PC-9 (cell line): Measurements from ENCODE around the gene MYB. TPM values are rescaled to one million over a fixed set of nuclear protein-coding genes. Genes with fewer than 3 reads are reported as not detected.
"Not testable (repeated sequence)": the region's sequence is repeated elsewhere in the genome, so short reads cannot be mapped to it uniquely, and the experiment has no call there.

Source experiments
- BruUV-seq: library from RNA; stranded (reverse); fragments of 400-500 nt; replicated peaks from 2 replicates; lab custom pipeline; 2021; lab: Mats Ljungman, UMichigan
- CTCF ChIA-PET: fragments of 300-600 bp; sonication (Branson Sonifier 250); formaldehyde crosslinking; loops from one replicate; lab custom pipeline; 2022; ENCODE audit warnings: antibody characterized with exemption; lab: Charles Lee
- POLR2A ChIA-PET: fragments of 300-600 bp; sonication (Branson Sonifier 250); formaldehyde crosslinking; loops from one replicate; lab custom pipeline; 2022; ENCODE audit warnings: antibody characterized with exemption; ENCODE audit not compliant: unreplicated experiment; lab: Charles Lee
- DNase-seq, 2 experiments: peaks; one replicate each; pipeline versions ENCODE4 v3.0.0 to v3.0.0-alpha.2; 2015 to 2022; ENCODE audit warnings: mixed read lengths in 1 of 2
- H2AFZ ChIP-seq: fragments of 200-600 bp; sonication (generic); 2 replicates; pipeline ENCODE4 v1.8.1; 2017; ENCODE audit warnings: antibody characterized with exemption
- H3F3A ChIP-seq: fragments of 200-600 bp; sonication (generic); 2 replicates; pipeline ENCODE4 v1.8.1; 2017; ENCODE audit warnings: antibody characterized with exemption, mild to moderate bottlenecking, low read depth; ENCODE audit not compliant: insufficient read depth
- H3K27ac ChIP-seq: fragments of 200-600 bp; sonication (generic); 2 replicates; pipeline ENCODE4 v1.6.1; 2016; ENCODE audit warnings: mixed run types
- H3K27me3 ChIP-seq: fragments of 200-600 bp; sonication (generic); 2 replicates; pipeline ENCODE4 v1.6.1; 2016; ENCODE audit warnings: low read depth, mixed run types; ENCODE audit not compliant: insufficient read depth
- H3K36me3 ChIP-seq: fragments of 200-600 bp; sonication (generic); 2 replicates; pipeline ENCODE4 v1.6.1; 2016; ENCODE audit warnings: low read depth, mixed run types
- H3K4me1 ChIP-seq: fragments of 200-600 bp; sonication (generic); replicated peaks from 2 replicates; pipeline ENCODE4 v1.6.1; 2016; ENCODE audit warnings: mixed run types; ENCODE audit not compliant: insufficient read depth
- H3K4me2 ChIP-seq: fragments of 200-600 bp; sonication (generic); 2 replicates; pipeline ENCODE4 v1.6.1; 2017; ENCODE audit warnings: mixed run types
- H3K4me3 ChIP-seq: fragments of 200-600 bp; sonication (generic); 2 replicates; pipeline ENCODE4 v1.6.1; 2016; ENCODE audit warnings: mixed run types
- H3K79me2 ChIP-seq: fragments of 200-600 bp; sonication (generic); 2 replicates; pipeline ENCODE4 v1.6.1; 2017; ENCODE audit warnings: low read depth, mixed run types
- H3K9me2 ChIP-seq: fragments of 200-600 bp; sonication (generic); 2 replicates; pipeline ENCODE4 v1.8.1; 2017; ENCODE audit warnings: mild to moderate bottlenecking; ENCODE audit not compliant: insufficient read depth
- H3K9me3 ChIP-seq: fragments of 200-600 bp; sonication (generic); 2 replicates; pipeline ENCODE4 v1.8.1; 2016; ENCODE audit warnings: low read depth; ENCODE audit not compliant: insufficient read depth
- H4K20me1 ChIP-seq: fragments of 200-600 bp; sonication (generic); 2 replicates; pipeline ENCODE4 v1.8.1; 2017; ENCODE audit not compliant: insufficient read depth
- EZH2 ChIP-seq: fragments of 200-600 bp; sonication (generic); IDR thresholded peaks from 2 replicates; pipeline ENCODE4 v1.8.0; 2017; ENCODE audit warnings: antibody characterized with exemption, low read depth
- intact Hi-C: fragments of 100-400 bp; cut with micrococcal nuclease; formaldehyde crosslinking; loops from one replicate; pipeline ENCODE4 v1.10.0; 2022; ENCODE audit not compliant: unreplicated experiment
- total RNA-seq: library from RNA; stranded (reverse); gene quantifications from 2 replicates; pipeline ENCODE4 v1.2.3, GENCODE V29; 2021
- TF ChIP-seq, protein P1 (sequence below): fragments of 200-600 bp; sonication (generic); conservative IDR thresholded peaks from 2 replicates; pipeline ENCODE4 v1.6.1; 2017; ENCODE audit warnings: mixed run types, antibody characterized with exemption, mild to moderate bottlenecking, moderate library complexity

The MYB gene
- total RNA-seq, 1 experiment from 2014 or later = 1.8 TPM

- Histone ChIP-seq H3K9me3 (no peaks in the 10 kb centered on the region), H3K27me3 (no peaks in the 10 kb centered on the region), H3F3A (no peaks in the 10 kb centered on the region), H3K9me2 (no peaks in the 10 kb centered on the region; the same call in 1 of the 2 replicates), H2AFZ (no peak overlapping the region), H3K4me2 (no peak overlapping the region), H3K79me2 (no peaks in the 10 kb centered on the region), H3K27ac (no peak overlapping the region), H3K4me1 (no peaks in the 10 kb centered on the region), H4K20me1 (no peaks in the 10 kb centered on the region), H3K4me3 (no peak overlapping the region), H3K36me3 (no peaks in the 10 kb centered on the region)
- ChIA-PET CTCF (interaction anchor here (0.5 to 0.7 kb wide), 3 partner anchors 19 to 1028 kb away, joined by 3 to 4 read pairs (median 3); no protein-coding TSS in a partner anchor), POLR2A (no interaction called here)
- intact Hi-C loops = no loop called here
- TF ChIP-seq, protein P1, sequence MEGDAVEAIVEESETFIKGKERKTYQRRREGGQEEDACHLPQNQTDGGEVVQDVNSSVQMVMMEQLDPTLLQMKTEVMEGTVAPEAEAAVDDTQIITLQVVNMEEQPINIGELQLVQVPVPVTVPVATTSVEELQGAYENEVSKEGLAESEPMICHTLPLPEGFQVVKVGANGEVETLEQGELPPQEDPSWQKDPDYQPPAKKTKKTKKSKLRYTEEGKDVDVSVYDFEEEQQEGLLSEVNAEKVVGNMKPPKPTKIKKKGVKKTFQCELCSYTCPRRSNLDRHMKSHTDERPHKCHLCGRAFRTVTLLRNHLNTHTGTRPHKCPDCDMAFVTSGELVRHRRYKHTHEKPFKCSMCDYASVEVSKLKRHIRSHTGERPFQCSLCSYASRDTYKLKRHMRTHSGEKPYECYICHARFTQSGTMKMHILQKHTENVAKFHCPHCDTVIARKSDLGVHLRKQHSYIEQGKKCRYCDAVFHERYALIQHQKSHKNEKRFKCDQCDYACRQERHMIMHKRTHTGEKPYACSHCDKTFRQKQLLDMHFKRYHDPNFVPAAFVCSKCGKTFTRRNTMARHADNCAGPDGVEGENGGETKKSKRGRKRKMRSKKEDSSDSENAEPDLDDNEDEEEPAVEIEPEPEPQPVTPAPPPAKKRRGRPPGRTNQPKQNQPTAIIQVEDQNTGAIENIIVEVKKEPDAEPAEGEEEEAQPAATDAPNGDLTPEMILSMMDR = peak; percentile 92
- TF ChIP-seq EZH2 = no peak
- no TSS peak for BruUV-seq
- DNase-seq = peak; percentile 21 to 35
These were observed 18.2 kb upstream of the MYB start for GRCh38 chr6:135162678-135163439.

GRCh38 chr6:135163440-135163738 is 17.7 kb upstream of the MYB start:
- no TSS peak for BruUV-seq
- no peak for DNase-seq
- Histone ChIP-seq H3K9me2 (no peaks in the 10 kb centered on the region; the same call in 1 of the 2 replicates), H3F3A (no peaks in the 10 kb centered on the region), H3K9me3 (no peaks in the 10 kb centered on the region), H3K27me3 (no peaks in the 10 kb centered on the region), H3K4me3 (no peak overlapping the region), H4K20me1 (no peaks in the 10 kb centered on the region), H2AFZ (no peak overlapping the region), H3K27ac (no peak overlapping the region), H3K4me2 (no peak overlapping the region), H3K79me2 (no peaks in the 10 kb centered on the region), H3K36me3 (no peaks in the 10 kb centered on the region), H3K4me1 (no peaks in the 10 kb centered on the region)
- TF ChIP-seq, protein P1 = no peak
- TF ChIP-seq EZH2 = no peak
- intact Hi-C loops = no loop called here
- CTCF ChIA-PET = no interaction called here
- POLR2A ChIA-PET = no interaction called here

DNA sequence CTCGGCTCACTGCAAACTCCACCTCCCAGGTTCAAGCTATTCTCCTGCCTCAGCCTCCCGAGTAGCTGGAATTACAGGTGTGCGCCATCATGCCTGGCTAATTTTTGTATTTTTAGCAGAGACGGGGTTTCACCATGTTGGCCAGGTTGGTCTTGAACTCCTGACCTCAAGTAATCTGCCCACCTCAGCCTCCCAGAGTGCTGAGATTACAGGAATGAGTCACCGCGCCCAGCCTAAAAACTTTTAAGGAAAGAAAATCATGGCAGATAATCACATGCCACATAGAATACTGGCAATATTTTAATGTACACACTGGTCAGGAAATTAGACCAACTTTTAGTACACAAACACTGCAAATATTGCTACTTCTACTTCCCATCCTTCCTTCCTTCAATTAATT is 16.7 kb upstream of the MYB start:
- H3K27ac ChIP-seq, DNase-seq, H3K27me3 ChIP-seq, POLR2A ChIA-PET, H3K4me2 ChIP-seq, H3K36me3 ChIP-seq, H2AFZ ChIP-seq, H3K9me3 ChIP-seq, H3K4me3 ChIP-seq, H3K4me1 ChIP-seq, CTCF ChIA-PET, H4K20me1 ChIP-seq, H3K9me2 ChIP-seq, H3K79me2 ChIP-seq, intact Hi-C loops, H3F3A ChIP-seq, BruUV-seq: not testable (repeated sequence)

DNA sequence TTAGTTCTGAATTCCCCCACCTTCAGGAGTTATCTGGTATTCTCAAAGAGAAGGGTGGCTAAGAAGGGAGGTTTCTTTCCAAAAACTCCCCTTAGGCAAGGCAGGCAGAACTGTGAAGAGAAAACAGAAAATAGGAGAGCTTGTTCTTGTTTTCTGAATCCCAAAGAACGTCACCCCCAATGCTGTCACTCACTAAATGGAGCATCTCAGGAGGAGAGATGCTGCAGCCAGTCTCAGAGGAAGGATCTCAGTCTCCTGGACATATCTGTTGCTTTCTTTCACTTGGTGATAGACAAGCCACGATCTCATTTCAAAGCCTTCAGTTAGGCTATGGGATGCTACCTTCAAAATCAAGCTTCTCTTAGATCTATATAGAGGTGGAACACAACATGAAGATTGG is 16.1 kb upstream of the MYB start:
- H3F3A ChIP-seq = no peaks in the 10 kb centered on the region
- no peak overlapping the region for H2AFZ ChIP-seq
- no peak for DNase-seq
- no peak overlapping the region for H3K4me3 ChIP-seq
- intact Hi-C loops = no loop called here
- no peaks in the 10 kb centered on the region for H3K9me3 ChIP-seq
- ChIA-PET POLR2A (no interaction called here), CTCF (no interaction called here)
- no peak overlapping the region for H3K27ac ChIP-seq
- BruUV-seq = no TSS peak
- H3K27me3 ChIP-seq = no peaks in the 10 kb centered on the region
- H3K36me3 ChIP-seq = no peaks in the 10 kb centered on the region
- H3K4me2 ChIP-seq = no peak overlapping the region
- H3K79me2 ChIP-seq = no peaks in the 10 kb centered on the region
- no peaks in the 10 kb centered on the region for H4K20me1 ChIP-seq
- no peaks in the 10 kb centered on the region; the same call in 1 of the 2 replicates for H3K9me2 ChIP-seq
- no peak for TF ChIP-seq EZH2
- TF ChIP-seq, protein P1 = no peak
- H3K4me1 ChIP-seq = no peaks in the 10 kb centered on the region
